ENCODE measurements around the gene CFAP221.

DNA sequence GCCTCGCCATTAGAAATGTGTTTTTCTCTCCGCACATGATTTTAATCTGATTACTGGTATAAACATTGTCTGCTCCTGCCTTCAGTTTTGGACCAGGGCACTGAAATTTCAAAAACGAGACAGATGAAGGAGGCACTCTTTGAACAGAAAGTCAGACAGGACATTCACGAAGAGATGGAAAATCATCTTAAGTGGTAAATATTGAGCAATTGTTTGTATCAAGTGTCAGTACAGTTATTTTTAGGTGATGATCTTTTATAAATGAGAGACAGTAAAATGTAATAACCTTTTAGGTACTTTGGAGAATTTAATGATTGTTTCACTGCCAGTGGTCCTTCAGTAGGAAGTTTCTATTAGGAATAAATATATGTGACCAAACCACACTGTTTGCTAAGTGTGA is 60.8 kb downstream of the CFAP221 start:
- TF ChIP-seq ELK1 (IDR thresholded peaks at IDR 0.05; ENCODE audit: low read depth, low read length) = no peak
- no peak for TF ChIP-seq CTCF (IDR thresholded peaks at IDR 0.05)
- TF ChIP-seq CBX2 (IDR thresholded peaks at IDR 0.05; ENCODE audit: borderline replicate concordance, low read depth) = no peak
- TF ChIP-seq NR3C1 (IDR thresholded peaks at IDR 0.05) = no peak
- TF ChIP-seq RAD21 (conservative IDR thresholded peaks at IDR 0.05 in 1 of 2, IDR thresholded peaks at IDR 0.05 in 1 of 2) = no peak
- TF ChIP-seq MAX (IDR thresholded peaks at IDR 0.05) = no peak
- no peak for TF ChIP-seq EP300 (IDR thresholded peaks at IDR 0.05)
- no peak for TF ChIP-seq KDM5A (IDR thresholded peaks at IDR 0.05)

Measured in A549 (cell line).